Measurements from ENCODE around the gene ZNF716. TPM values are rescaled to one million over a fixed set of nuclear protein-coding genes. Genes with fewer than 3 reads are reported as not detected.

The ZNF716 gene
- not detected in 2 replicates for total RNA-seq (2016; rRNA removed; fragmentation: Illumina TruSeq; extraction: Trizol)
- total RNA-seq (2016; cell fraction: cytosol; rRNA removed; fragmentation: Illumina TruSeq; extraction: Trizol; ENCODE audit: low read depth), result not detected in 2 replicates
- not detected in 2 replicates for total RNA-seq (2016; cell fraction: insoluble cytoplasmic fraction; rRNA removed; fragmentation: Illumina TruSeq; extraction: Trizol)
- total RNA-seq (2016; cell fraction: membrane; rRNA removed; fragmentation: Illumina TruSeq; extraction: Trizol), result not detected in 2 replicates
- total RNA-seq (2016; cell fraction: nucleus; rRNA removed; fragmentation: Illumina TruSeq; extraction: Trizol), result not detected in 2 replicates
- not detected in 2 replicates for polyA plus RNA-seq (2011; rRNA removed)
- polyA plus RNA-seq (2011; cell fraction: cytosol; rRNA removed), result not detected in 2 replicates
- polyA plus RNA-seq (2011; cell fraction: nucleus; rRNA removed), result not detected in 2 replicates
- polyA plus RNA-seq (2012), result not detected in 2 replicates
- polyA plus RNA-seq (2016; cell fraction: cytosol; fragmentation: Illumina TruSeq; extraction: Trizol; ENCODE audit: low read depth), result not detected in 2 replicates
- polyA plus RNA-seq (2016; cell fraction: insoluble cytoplasmic fraction; fragmentation: Illumina TruSeq; extraction: Trizol; ENCODE audit: low read depth), result not detected in 2 replicates
- not detected in 2 replicates for polyA plus RNA-seq (2016; cell fraction: membrane; fragmentation: Illumina TruSeq; extraction: Trizol; ENCODE audit: low read depth)
- not detected in 2 replicates for polyA plus RNA-seq (2016; cell fraction: nucleus; fragmentation: Illumina TruSeq; extraction: Trizol; ENCODE audit: insufficient read depth, low read depth)
- polyA minus RNA-seq (2011; rRNA and poly(A)+ RNA removed; ENCODE audit: low replicate concordance), result not detected in 2 replicates
- not detected in 2 replicates for polyA minus RNA-seq (2011; cell fraction: cytosol; rRNA and poly(A)+ RNA removed)
- not detected in 2 replicates for polyA minus RNA-seq (2011; cell fraction: nucleus; rRNA and poly(A)+ RNA removed)
- Bru-seq, nascent RNA, result not detected
- BruChase-seq, experiment 1, labeled RNA remaining after a 6-hour chase, result percentile 5 among the genes with signal in this experiment
- BruChase-seq, experiment 2, labeled RNA remaining after a 2-hour chase, result not detected
- long read RNA-seq, experiment 1, result 0 reads
- long read RNA-seq, experiment 2, result 0 reads

DNA sequence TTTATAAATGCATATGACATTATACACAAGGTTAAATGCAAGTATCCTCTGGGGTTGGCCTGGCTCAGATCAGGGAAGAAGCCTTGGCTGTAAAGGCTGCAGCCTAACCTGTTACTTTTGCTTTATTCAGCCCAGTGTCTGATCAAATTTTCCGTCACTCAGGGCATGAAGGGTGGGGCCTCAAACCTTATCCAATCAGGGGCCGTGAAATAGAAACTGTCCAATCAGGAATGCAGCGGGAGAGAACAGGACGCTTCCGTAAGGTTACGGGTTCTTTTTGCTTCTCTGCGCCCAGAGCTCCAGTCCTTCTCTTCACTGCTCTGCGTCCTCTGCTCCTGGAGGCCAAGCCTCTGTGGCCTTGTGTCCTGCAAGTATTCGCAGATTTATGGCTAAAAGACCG lies at the start of gene ZNF716:
TSS of gene ZNF716 (plus strand) at position 274 of the 400 bp plus-strand sequence. CDS start at position 386, 112 bp downstream.
- WGBS (ENCODE audit: low lambda C conversion rate), result 60% methylated on average over 10 of the region's 10 CpGs
- Histone ChIP-seq H3K27me3 (ENCODE audit: control insufficient read depth in 1 of 2, insufficient read depth in 2 of 2, low read length in 2 of 2) (no peaks in the 10 kb centered on the region), H3K79me2 (ENCODE audit: insufficient read depth, low read length) (no peaks in the 10 kb centered on the region), H3K9ac (ENCODE audit: insufficient read depth, low read depth, low read length) (no peak within 1 kb of the TSS), H4K20me1 (ENCODE audit: insufficient read depth, low read length) (no peaks in the 10 kb centered on the region), H3K36me3 (replicated peaks in 1 of 2; ENCODE audit: control insufficient read depth in 1 of 2, insufficient read depth in 2 of 2, low read length in 2 of 2) (no peaks in the 10 kb centered on the region), H3K4me2 (ENCODE audit: low read depth, low read length) (no peak within 1 kb of the TSS), H3K4me3 (replicated peaks in 1 of 3; ENCODE audit: insufficient read depth in 1 of 3, low read depth in 2 of 3, low read length in 3 of 3) (no peak within 1 kb of the TSS), H3K9me3 (ENCODE audit: low read length) (peaks cover 80% of the 10 kb centered on the region), H2AFZ (ENCODE audit: low read length) (no peak within 1 kb of the TSS), H3K4me1 (ENCODE audit: insufficient read depth, low read length) (no peaks in the 10 kb centered on the region), H3K27ac (ENCODE audit: extremely low read length, insufficient read depth, low read length) (no peak within 1 kb of the TSS)
- no peak for FAIRE-seq
- DNase-seq (ENCODE audit: low spot score), result no peak
- intact Hi-C loops (cut with micrococcal nuclease; ENCODE audit: unreplicated experiment) (no loop called here), in situ Hi-C loops (cut with HindIII; ENCODE audit: extremely low pct_ligation_motif_present, low pct_unique_long_range_greater_than_20kb) (no loop called here)
- ChIA-PET CTCF (ENCODE audit: low intra/inter-chr PET ratio, low total read pairs) (no interaction called here), POLR2A (no interaction called here)
- TF ChIP-seq TMF1 (CRISPR knock-in tag; IDR thresholded peaks at IDR 0.05; ENCODE audit: low read depth), result no peak
- TF ChIP-seq SNAPC2 (CRISPR knock-in tag; IDR thresholded peaks at IDR 0.05), result no peak
- TF ChIP-seq, protein P1, sequence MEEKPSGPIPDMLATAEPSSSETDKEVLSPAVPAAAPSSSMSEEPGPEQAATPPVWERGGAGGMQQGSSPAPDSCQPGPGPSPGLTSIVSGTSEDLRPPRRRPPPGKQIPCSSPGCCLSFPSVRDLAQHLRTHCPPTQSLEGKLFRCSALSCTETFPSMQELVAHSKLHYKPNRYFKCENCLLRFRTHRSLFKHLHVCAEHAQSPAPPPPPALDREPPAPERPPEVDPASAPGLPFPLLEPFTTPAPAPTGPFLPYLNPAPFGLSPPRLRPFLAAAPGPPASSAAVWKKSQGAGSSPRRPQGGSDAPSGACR (CRISPR knock-in tag; IDR thresholded peaks at IDR 0.05), result no peak
- TF ChIP-seq, protein P2, sequence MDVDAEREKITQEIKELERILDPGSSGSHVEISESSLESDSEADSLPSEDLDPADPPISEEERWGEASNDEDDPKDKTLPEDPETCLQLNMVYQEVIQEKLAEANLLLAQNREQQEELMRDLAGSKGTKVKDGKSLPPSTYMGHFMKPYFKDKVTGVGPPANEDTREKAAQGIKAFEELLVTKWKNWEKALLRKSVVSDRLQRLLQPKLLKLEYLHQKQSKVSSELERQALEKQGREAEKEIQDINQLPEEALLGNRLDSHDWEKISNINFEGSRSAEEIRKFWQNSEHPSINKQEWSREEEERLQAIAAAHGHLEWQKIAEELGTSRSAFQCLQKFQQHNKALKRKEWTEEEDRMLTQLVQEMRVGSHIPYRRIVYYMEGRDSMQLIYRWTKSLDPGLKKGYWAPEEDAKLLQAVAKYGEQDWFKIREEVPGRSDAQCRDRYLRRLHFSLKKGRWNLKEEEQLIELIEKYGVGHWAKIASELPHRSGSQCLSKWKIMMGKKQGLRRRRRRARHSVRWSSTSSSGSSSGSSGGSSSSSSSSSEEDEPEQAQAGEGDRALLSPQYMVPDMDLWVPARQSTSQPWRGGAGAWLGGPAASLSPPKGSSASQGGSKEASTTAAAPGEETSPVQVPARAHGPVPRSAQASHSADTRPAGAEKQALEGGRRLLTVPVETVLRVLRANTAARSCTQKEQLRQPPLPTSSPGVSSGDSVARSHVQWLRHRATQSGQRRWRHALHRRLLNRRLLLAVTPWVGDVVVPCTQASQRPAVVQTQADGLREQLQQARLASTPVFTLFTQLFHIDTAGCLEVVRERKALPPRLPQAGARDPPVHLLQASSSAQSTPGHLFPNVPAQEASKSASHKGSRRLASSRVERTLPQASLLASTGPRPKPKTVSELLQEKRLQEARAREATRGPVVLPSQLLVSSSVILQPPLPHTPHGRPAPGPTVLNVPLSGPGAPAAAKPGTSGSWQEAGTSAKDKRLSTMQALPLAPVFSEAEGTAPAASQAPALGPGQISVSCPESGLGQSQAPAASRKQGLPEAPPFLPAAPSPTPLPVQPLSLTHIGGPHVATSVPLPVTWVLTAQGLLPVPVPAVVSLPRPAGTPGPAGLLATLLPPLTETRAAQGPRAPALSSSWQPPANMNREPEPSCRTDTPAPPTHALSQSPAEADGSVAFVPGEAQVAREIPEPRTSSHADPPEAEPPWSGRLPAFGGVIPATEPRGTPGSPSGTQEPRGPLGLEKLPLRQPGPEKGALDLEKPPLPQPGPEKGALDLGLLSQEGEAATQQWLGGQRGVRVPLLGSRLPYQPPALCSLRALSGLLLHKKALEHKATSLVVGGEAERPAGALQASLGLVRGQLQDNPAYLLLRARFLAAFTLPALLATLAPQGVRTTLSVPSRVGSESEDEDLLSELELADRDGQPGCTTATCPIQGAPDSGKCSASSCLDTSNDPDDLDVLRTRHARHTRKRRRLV (CRISPR knock-in tag; IDR thresholded peaks at IDR 0.05), result no peak
- TF ChIP-seq ZNF850 (CRISPR knock-in tag; conservative IDR thresholded peaks at IDR 0.05), result no peak
- TF ChIP-seq ZSCAN29 (CRISPR knock-in tag; conservative IDR thresholded peaks at IDR 0.05), result no peak
- TF ChIP-seq HOXA7 (CRISPR knock-in tag; IDR thresholded peaks at IDR 0.05), result no peak
- TF ChIP-seq HDAC2 (CRISPR knock-in tag; IDR thresholded peaks at IDR 0.05), result no peak
- TF ChIP-seq FOXJ3 (CRISPR knock-in tag; IDR thresholded peaks at IDR 0.05; ENCODE audit: borderline replicate concordance), result no peak
- BruUV-seq (replicated peaks), result no TSS peak
- ATAC-seq, result no peak
